Endodermal cell (in vitro differentiated cells): Measurements from ENCODE around the gene UPF1. TPM values are rescaled to one million over a fixed set of nuclear protein-coding genes. Genes with fewer than 3 reads are reported as not detected.

Experiments used
- DNase-seq: peaks from one replicate; pipeline ENCODE4 v3.0.0-alpha.2; 2017
- H3K27ac ChIP-seq: 2 replicates; pipeline ENCODE4 v1.5.1; 2013; ENCODE audit warnings: mild to moderate bottlenecking, low read depth, low read length, moderate library complexity
- H3K27me3 ChIP-seq: 2 replicates; pipeline ENCODE4 v1.6.1; 2013; ENCODE audit warnings: mild to moderate bottlenecking, low read length, moderate library complexity; ENCODE audit not compliant: insufficient read depth, control insufficient read depth, poor library complexity, severe bottlenecking
- H3K36me3 ChIP-seq: 2 replicates; pipeline ENCODE4 v1.7.0; 2013; ENCODE audit warnings: mild to moderate bottlenecking, low read length, moderate library complexity; ENCODE audit not compliant: control insufficient read depth, insufficient read depth
- H3K4me1 ChIP-seq: one replicate; pipeline ENCODE4 v1.7.0; 2013; ENCODE audit warnings: low read length; ENCODE audit not compliant: control insufficient read depth, insufficient read depth
- H3K4me3 ChIP-seq: 2 replicates; pipeline ENCODE4 v1.5.1; 2013; ENCODE audit warnings: mild to moderate bottlenecking, low read length, moderate library complexity
- H3K9ac ChIP-seq: 2 replicates; pipeline ENCODE4 v1.6.1; 2013; ENCODE audit warnings: mild to moderate bottlenecking, low read length, moderate library complexity; ENCODE audit not compliant: poor library complexity, severe bottlenecking; ENCODE audit errors: extremely low read depth
- H3K9me3 ChIP-seq: 2 replicates; pipeline ENCODE4 v1.6.1; 2013; ENCODE audit warnings: mild to moderate bottlenecking, low read length, moderate library complexity; ENCODE audit not compliant: control insufficient read depth
- H3K27ac Mint-ChIP-seq: 2 replicates; pipeline ENCODE4 v1.8.0; 2020; ENCODE audit warnings: mixed read lengths
- H3K27me3 Mint-ChIP-seq: 2 replicates; pipeline ENCODE4 v1.8.0; 2021; ENCODE audit warnings: mild to moderate bottlenecking, mixed read lengths; ENCODE audit not compliant: insufficient read depth
- H3K36me3 Mint-ChIP-seq: 2 replicates; pipeline ENCODE4 v1.8.0; 2020; ENCODE audit warnings: low read depth, mixed read lengths
- H3K4me1 Mint-ChIP-seq: 2 replicates; pipeline ENCODE4 v1.8.0; 2020; ENCODE audit warnings: mixed read lengths
- H3K4me3 Mint-ChIP-seq: 2 replicates; pipeline ENCODE4 v1.8.0; 2020; ENCODE audit warnings: mild to moderate bottlenecking, moderate library complexity, mixed read lengths
- H3K9me3 Mint-ChIP-seq: 2 replicates; pipeline ENCODE4 v1.8.0; 2020; ENCODE audit warnings: mild to moderate bottlenecking, mixed read lengths
- CTCF ChIP-seq: fragments of 200-600 bp; sonication (generic); conservative IDR thresholded peaks from 2 replicates; pipeline ENCODE4 v1.5.0; 2021; ENCODE audit warnings: antibody characterized with exemption, mild to moderate bottlenecking
- WGBS, 2 experiments: methylation state at CpG; one replicate each; pipeline versions ENCODE4 v1.1.5 to v1.1.7; 2013; ENCODE audit warnings: missing lambda C conversion rate in 2 of 2, mixed read lengths in 1 of 2; ENCODE audit not compliant: insufficient coverage in 1 of 2, insufficient read length in 1 of 2; 5-methylcytosine and 5-hydroxymethylcytosine counted together
- total RNA-seq, 2 donors: library from RNA; stranded (reverse); fragmentation: NEBNext Ultra II Directional in 1 of 2; extraction: Animal tissue kit (Norgen Biotek cat#: 25700) in 1 of 2; gene quantifications; 2 replicates in 1 of 2; 3 replicates in 1 of 2; pipeline ENCODE4 v1.2.1, GENCODE V29; 2021

UPF1 gene
- total RNA-seq, 2 donors from 2014 or later, result 82.1 to 87.3 TPM

DNA sequence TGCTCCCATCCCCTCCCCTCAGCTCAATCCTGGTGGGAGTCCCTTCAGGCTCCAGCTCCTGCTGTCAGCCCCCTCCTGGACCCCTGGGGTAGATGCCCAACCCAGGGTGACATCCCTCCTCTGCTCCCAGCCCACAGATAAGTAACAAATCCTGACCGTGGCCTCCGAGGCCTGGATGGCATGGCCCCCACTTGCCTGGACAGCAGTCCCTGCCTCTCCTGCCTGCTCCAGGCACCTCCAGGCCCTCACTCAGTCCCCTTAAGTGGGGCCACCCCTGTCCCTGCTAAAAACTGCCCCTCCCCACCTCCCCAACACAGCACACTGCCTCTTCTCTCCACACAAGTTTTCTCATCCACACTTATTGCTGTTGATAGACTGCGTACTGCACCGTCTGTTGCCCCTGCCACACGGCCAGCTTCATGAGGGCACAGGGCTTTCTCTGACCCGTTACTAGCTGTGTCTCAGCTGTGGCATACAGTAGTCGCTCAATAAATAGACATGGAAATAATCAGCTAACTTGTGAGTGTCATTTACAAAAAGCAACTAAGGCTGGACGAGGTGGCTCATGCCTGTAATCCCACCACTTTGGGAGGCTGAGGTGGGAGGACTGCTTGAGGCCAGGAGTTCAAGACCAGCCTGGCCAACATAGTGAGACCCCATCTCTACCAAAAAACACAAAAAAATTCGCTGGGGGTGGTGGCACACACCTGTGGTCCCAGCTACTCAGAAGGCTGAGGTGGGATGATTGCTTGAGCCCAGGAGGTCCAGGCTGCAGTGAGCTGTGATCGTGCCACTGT, 58.4 kb downstream of the UPF1 start:
- no peak for TF ChIP-seq CTCF
- H3K9me3 Mint-ChIP-seq, result no peaks in the 10 kb centered on the region
- H3K36me3 ChIP-seq, result peaks cover 7% of the 10 kb centered on the region
- H3K4me3 Mint-ChIP-seq, result no peak overlapping the region
- 86 to 97% methylated on average over 10 of the region's 10 CpGs for WGBS, 2 experiments
- H3K9me3 ChIP-seq, result no peaks in the 10 kb centered on the region
- H3K36me3 Mint-ChIP-seq, result peaks cover 27% of the 10 kb centered on the region
- no peaks in the 10 kb centered on the region for H3K27me3 ChIP-seq
- DNase-seq, result no peak
- H3K9ac ChIP-seq, result no peak overlapping the region
- no peaks in the 10 kb centered on the region for H3K4me1 ChIP-seq
- H3K4me1 Mint-ChIP-seq, result no peaks in the 10 kb centered on the region
- no peak overlapping the region for H3K27ac ChIP-seq
- no peak overlapping the region for H3K4me3 ChIP-seq
- no peak overlapping the region for H3K27ac Mint-ChIP-seq
- no peaks in the 10 kb centered on the region for H3K27me3 Mint-ChIP-seq

DNA sequence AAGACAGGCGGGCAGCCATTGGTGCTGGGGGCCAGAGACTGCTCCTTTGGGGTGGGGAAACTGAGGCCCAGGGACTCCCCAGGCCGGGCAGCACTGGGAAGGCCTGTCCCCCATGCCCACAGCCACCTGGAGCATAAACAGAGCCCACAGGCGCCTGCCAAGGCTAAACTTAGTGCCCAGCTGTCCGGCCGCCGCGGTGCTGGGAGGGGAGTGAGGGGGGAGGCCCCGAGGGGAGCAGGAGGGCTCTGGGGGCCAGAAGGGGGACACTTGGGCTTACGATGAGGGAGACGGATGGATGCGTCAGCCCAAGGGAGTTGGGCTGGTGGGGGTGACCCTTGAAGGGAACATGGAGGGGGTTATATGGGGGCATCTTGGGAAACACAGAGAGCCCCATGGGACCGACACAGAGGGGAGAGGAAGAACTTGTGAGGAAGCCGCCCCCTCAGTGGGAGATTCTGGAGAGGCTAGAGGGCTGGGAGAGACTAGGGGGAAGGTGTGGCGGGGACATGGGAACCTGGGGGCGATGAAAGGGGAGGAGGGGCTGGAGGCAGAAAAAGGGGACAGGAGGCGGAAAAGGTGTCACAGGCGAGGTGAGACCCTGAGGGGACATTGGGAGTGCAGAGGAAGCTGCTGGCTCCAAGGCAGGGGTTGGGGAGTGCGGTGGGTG, 62.0 kb downstream of the UPF1 start:
- Mint-ChIP-seq H3K36me3 (peaks cover 11% of the 10 kb centered on the region), H3K9me3 (no peaks in the 10 kb centered on the region), H3K27ac (no peak overlapping the region), H3K27me3 (peaks cover 13% of the 10 kb centered on the region), H3K4me1 (no peaks in the 10 kb centered on the region), H3K4me3 (no peak overlapping the region)
- no peak for DNase-seq
- H3K9me3 ChIP-seq, result no peaks in the 10 kb centered on the region
- no peak overlapping the region for H3K9ac ChIP-seq
- no peaks in the 10 kb centered on the region for H3K4me1 ChIP-seq
- H3K27me3 ChIP-seq, result no peaks in the 10 kb centered on the region
- H3K36me3 ChIP-seq, result no peaks in the 10 kb centered on the region
- TF ChIP-seq CTCF, result no peak
- no peak overlapping the region for H3K27ac ChIP-seq
- no peak overlapping the region for H3K4me3 ChIP-seq
- WGBS, 2 experiments, result 85 to 90% methylated on average over 6 to 16 of the region's 18 CpGs

- no peak overlapping the region for H3K9ac ChIP-seq
- DNase-seq, result no peak
- H3K4me3 Mint-ChIP-seq, result peak overlapping the region; percentile 69
- WGBS, 2 experiments, result 58 to 63% methylated on average over 9 to 23 of the region's 28 CpGs
- H3K36me3 ChIP-seq, result no peaks in the 10 kb centered on the region
- TF ChIP-seq CTCF, result no peak
- H3K4me1 ChIP-seq, result no peaks in the 10 kb centered on the region
- H3K9me3 Mint-ChIP-seq, result no peaks in the 10 kb centered on the region
- H3K4me3 ChIP-seq, result peak overlapping the region; percentile 78
- peaks cover 13% of the 10 kb centered on the region for H3K27me3 Mint-ChIP-seq
- no peaks in the 10 kb centered on the region for H3K9me3 ChIP-seq
- no peaks in the 10 kb centered on the region for H3K4me1 Mint-ChIP-seq
- H3K27me3 ChIP-seq, result no peaks in the 10 kb centered on the region
- no peak overlapping the region for H3K27ac Mint-ChIP-seq
- H3K36me3 Mint-ChIP-seq, result peaks cover 9% of the 10 kb centered on the region
- H3K27ac ChIP-seq, result peak overlapping the region; percentile 82
Measured at GRCh38 chr19:18894254-18895037, 62.7 kb downstream of the UPF1 start.
